Smooth muscle cell (in vitro differentiated cells): Measurements from ENCODE around the gene RNASE4. TPM values are rescaled to one million over a fixed set of nuclear protein-coding genes. Genes with fewer than 3 reads are reported as not detected.
"Not testable (repeated sequence)": the region's sequence is repeated elsewhere in the genome, so short reads cannot be mapped to it uniquely, and the experiment has no call there.

Experiments
- DNase-seq: peaks from one replicate; lab custom pipeline; 2025; ENCODE audit not compliant: unreplicated experiment; lab: John Stamatoyannopoulos, UW
- H2AFZ ChIP-seq: fragments of 200-600 bp; sonication (generic); 2 replicates; pipeline ENCODE4 v1.6.0; 2016; ENCODE audit warnings: antibody characterized with exemption, low read depth, mild to moderate bottlenecking
- H3F3A ChIP-seq: fragments of 200-600 bp; sonication (generic); 2 replicates; pipeline ENCODE4 v1.6.0; 2017; ENCODE audit warnings: antibody characterized with exemption, low read depth
- H3K27ac ChIP-seq: fragments of 200-600 bp; sonication (generic); 2 replicates; pipeline ENCODE4 v1.5.1; 2016; ENCODE audit warnings: low read depth, mild to moderate bottlenecking
- H3K27me3 ChIP-seq: fragments of 200-600 bp; sonication (generic); 2 replicates; pipeline ENCODE4 v1.6.1; 2016; ENCODE audit warnings: low read depth, mild to moderate bottlenecking
- H3K36me3 ChIP-seq: fragments of 200-600 bp; sonication (generic); 2 replicates; pipeline ENCODE4 v1.5.1; 2016; ENCODE audit warnings: low read depth
- H3K4me1 ChIP-seq: fragments of 200-600 bp; sonication (generic); 2 replicates; pipeline ENCODE4 v1.5.1; 2016; ENCODE audit warnings: low read depth
- H3K4me2 ChIP-seq: fragments of 200-600 bp; sonication (generic); 2 replicates; pipeline ENCODE4 v1.6.0; 2016; ENCODE audit warnings: mild to moderate bottlenecking
- H3K4me3 ChIP-seq: fragments of 200-600 bp; sonication (generic); 2 replicates; pipeline ENCODE4 v1.5.1; 2016; ENCODE audit warnings: mild to moderate bottlenecking
- H3K79me2 ChIP-seq: fragments of 200-600 bp; sonication (generic); 2 replicates; pipeline ENCODE4 v1.6.0; 2016; ENCODE audit warnings: low read depth, mild to moderate bottlenecking
- H3K9ac ChIP-seq: fragments of 200-600 bp; sonication (generic); 2 replicates; pipeline ENCODE4 v1.6.0; 2016; ENCODE audit warnings: low read depth
- H3K9me3 ChIP-seq: fragments of 200-600 bp; sonication (generic); replicated peaks from 2 replicates; pipeline ENCODE4 v1.5.1; 2016; ENCODE audit warnings: low read depth
- H4K20me1 ChIP-seq: fragments of 200-600 bp; sonication (generic); 2 replicates; pipeline ENCODE4 v1.6.0; 2016; ENCODE audit warnings: low read depth
- CTCF ChIP-seq: fragments of 200-600 bp; sonication (generic); IDR thresholded peaks from 2 replicates; pipeline ENCODE4 v1.5.1; 2017; ENCODE audit warnings: borderline replicate concordance, mild to moderate bottlenecking, antibody characterized with exemption; ENCODE audit not compliant: insufficient read depth, poor library complexity, severe bottlenecking
- WGBS: methylation state at CpG from one replicate; pipeline ENCODE4 v1.1.7; 2016; ENCODE audit warnings: low lambda C conversion rate; 5-methylcytosine and 5-hydroxymethylcytosine counted together
- polyA plus RNA-seq: library from polyadenylated mRNA; unstranded; fragments of >200 nt; fragmentation: Nextera tagmentation; extraction: Ambion mirVana; gene quantifications from 2 replicates; pipeline ENCODE4 v1.2.1, GENCODE V29; 2016
- total RNA-seq: library from RNA; depleted of rRNA; stranded (reverse); fragments of >200 nt; gene quantifications from 2 replicates; pipeline ENCODE4 v1.2.3, GENCODE V29; 2014

The RNASE4 gene
- total RNA-seq (34.8 and 41.8 TPM in 2 replicates), polyA plus RNA-seq (20.1 and 28.6 TPM in 2 replicates)

GRCh38 chr14:20683891-20684661 lies at the start of gene RNASE4:
Gene RNASE4, plus strand, starts transcription at chr14:20684560. Its CDS starts 14,812 bp downstream, at chr14:20699372.
- H3K9me3 ChIP-seq, result no peaks in the 10 kb centered on the region
- H3K9ac ChIP-seq, result peak within 1 kb of the TSS; percentile 97
- peak within 1 kb of the TSS; percentile 98 for H3K27ac ChIP-seq
- no peak for TF ChIP-seq CTCF
- under 1% methylated on average over 37 of the region's 42 CpGs for WGBS
- H3K36me3 ChIP-seq, result no peaks in the 10 kb centered on the region
- peaks cover 34% of the 10 kb centered on the region for H3F3A ChIP-seq
- peak within 1 kb of the TSS; percentile 90 for H2AFZ ChIP-seq
- H4K20me1 ChIP-seq, result no peaks in the 10 kb centered on the region
- peak within 1 kb of the TSS; percentile 94 for H3K4me3 ChIP-seq
- no peaks in the 10 kb centered on the region for H3K27me3 ChIP-seq
- peak; percentile 69 for DNase-seq
- peak within 1 kb of the TSS; percentile 94 for H3K4me2 ChIP-seq
- H3K79me2 ChIP-seq, result no peaks in the 10 kb centered on the region
- H3K4me1 ChIP-seq, result peaks cover 12% of the 10 kb centered on the region

- Histone ChIP-seq H3K36me3 (no peaks in the 10 kb centered on the region), H3F3A (no peaks in the 10 kb centered on the region), H4K20me1 (no peaks in the 10 kb centered on the region), H3K27ac (no peak within 1 kb of the TSS), H2AFZ (no peak within 1 kb of the TSS), H3K9me3 (no peaks in the 10 kb centered on the region), H3K79me2 (no peaks in the 10 kb centered on the region), H3K9ac (no peak within 1 kb of the TSS), H3K4me3 (no peak within 1 kb of the TSS), H3K4me2 (no peak within 1 kb of the TSS), H3K4me1 (no peaks in the 10 kb centered on the region), H3K27me3 (no peaks in the 10 kb centered on the region)
- DNase-seq, result no peak
- 91% methylated on average over 2 of the region's 2 CpGs for WGBS
- no peak for TF ChIP-seq CTCF
Observed at GRCh38 chr14:20641591-20641990, 42.8 kb upstream of the RNASE4 start, which contains the start of gene OR6S1. Gene OR6S1, minus strand, starts transcription at chr14:20641691. Its CDS starts 0 bp downstream, at chr14:20641691.

GRCh38 chr14:20642182-20642581 lies 42.2 kb upstream of the RNASE4 start:
- H3K4me3 ChIP-seq, result no peak overlapping the region
- no peaks in the 10 kb centered on the region for H3K4me1 ChIP-seq
- 89% methylated on average over 7 of the region's 7 CpGs for WGBS
- no peak overlapping the region for H3K27ac ChIP-seq
- no peak overlapping the region for H3K4me2 ChIP-seq
- no peak for DNase-seq
- no peak overlapping the region for H2AFZ ChIP-seq
- H3K36me3 ChIP-seq, result no peaks in the 10 kb centered on the region
- no peaks in the 10 kb centered on the region for H3K27me3 ChIP-seq
- H3F3A ChIP-seq, result no peaks in the 10 kb centered on the region
- H3K79me2 ChIP-seq, result no peaks in the 10 kb centered on the region
- H4K20me1 ChIP-seq, result no peaks in the 10 kb centered on the region
- TF ChIP-seq CTCF, result no peak
- no peak overlapping the region for H3K9ac ChIP-seq
- H3K9me3 ChIP-seq, result no peaks in the 10 kb centered on the region

- WGBS, result 14% methylated on average over 3 of the region's 3 CpGs
- H3K4me1 ChIP-seq, result not testable (repeated sequence)
Observed at GRCh38 chr14:20642755-20643154, 41.6 kb upstream of the RNASE4 start.

More at GRCh38 chr14:20642755-20643154, 41.6 kb upstream of the RNASE4 start:
- not testable (repeated sequence) for H3K79me2 ChIP-seq, H3K9me3 ChIP-seq, H4K20me1 ChIP-seq, H3K36me3 ChIP-seq, H2AFZ ChIP-seq, H3K4me3 ChIP-seq, H3K4me2 ChIP-seq, H3K9ac ChIP-seq, H3K27ac ChIP-seq, H3F3A ChIP-seq, DNase-seq, H3K27me3 ChIP-seq
